Transverse colon (tissue), 4 donors: ENCODE data around the gene RNU1-4. TPM values are rescaled to one million over a fixed set of nuclear protein-coding genes. Genes with fewer than 3 reads are reported as not detected.
A peak's percentile ranks its signal among the peaks of the same experiment; 100 is the strongest.
"Not testable (repeated sequence)": the region's sequence is repeated elsewhere in the genome, so short reads cannot be mapped to it uniquely, and the experiment has no call there.

ENCODE experiments used
- DNase-seq: peaks from one replicate; pipeline ENCODE4 v3.0.0-alpha.2; 2019
- H3K27ac ChIP-seq, 4 donors: fragments of 200-600 bp; sonication (generic); 2 replicates each; pipeline ENCODE4 v1.5.1; 2016 to 2018; ENCODE audit warnings: inconsistent platforms in 4 of 4
- H3K27me3 ChIP-seq: fragments of 200-600 bp; sonication (generic); 2 replicates; pipeline ENCODE4 v1.5.1; 2017; ENCODE audit warnings: inconsistent platforms
- H3K36me3 ChIP-seq, 4 donors: fragments of 200-600 bp; sonication (generic); 2 replicates each; pipeline ENCODE4 v1.5.1; 2017 to 2019; ENCODE audit warnings: inconsistent platforms in 4 of 4
- H3K4me1 ChIP-seq, 4 donors: fragments of 200-600 bp; sonication (generic); 2 replicates each; pipeline ENCODE4 v1.5.1; 2017 to 2020; ENCODE audit warnings: inconsistent platforms in 4 of 4
- H3K4me3 ChIP-seq, 4 donors: fragments of 200-600 bp; sonication (generic); 1 replicate in 1 of 4; 2 replicates in 3 of 4; pipeline versions ENCODE4 v1.5.1 to v1.6.1; 2017 to 2019; ENCODE audit warnings: inconsistent platforms in 4 of 4
- H3K9me3 ChIP-seq, 2 donors: fragments of 200-600 bp; sonication (generic); 2 replicates each; pipeline ENCODE4 v1.5.1; 2017 to 2019; ENCODE audit warnings: inconsistent platforms in 2 of 2
- WGBS, 2 donors: methylation state at CpG; one replicate each; pipeline ENCODE4 v1.1.5; 2018; ENCODE audit warnings: low coverage in 1 of 2; 5-methylcytosine and 5-hydroxymethylcytosine counted together
- in situ Hi-C, 4 donors: fragments of 200-750 bp; cut with MboI; loops; one replicate each; pipeline versions ENCODE4 v1.15.0 to v1.15.1; 2017; ENCODE audit warnings: low sequenced_read_pairs in 3 of 4, low pct_ligation_motif_present in 1 of 4, low pct_unique_long_range_greater_than_20kb in 1 of 4
- intact Hi-C: fragments of 100-400 bp; cut with DNase I; formaldehyde crosslinking; loops from one replicate; pipeline ENCODE4 v1.15.1; 2023; ENCODE audit warnings: low total_unique reads
- total RNA-seq, 4 donors: library from RNA; depleted of rRNA; stranded (reverse); fragments of >200 nt; gene quantifications; one replicate each; pipeline ENCODE4 v1.1.0, GENCODE V29; 2016

Gene RNU1-4
- under 1 TPM in 3 of 4 donors, not detected in 1; under 0.01 TPM for total RNA-seq

DNA sequence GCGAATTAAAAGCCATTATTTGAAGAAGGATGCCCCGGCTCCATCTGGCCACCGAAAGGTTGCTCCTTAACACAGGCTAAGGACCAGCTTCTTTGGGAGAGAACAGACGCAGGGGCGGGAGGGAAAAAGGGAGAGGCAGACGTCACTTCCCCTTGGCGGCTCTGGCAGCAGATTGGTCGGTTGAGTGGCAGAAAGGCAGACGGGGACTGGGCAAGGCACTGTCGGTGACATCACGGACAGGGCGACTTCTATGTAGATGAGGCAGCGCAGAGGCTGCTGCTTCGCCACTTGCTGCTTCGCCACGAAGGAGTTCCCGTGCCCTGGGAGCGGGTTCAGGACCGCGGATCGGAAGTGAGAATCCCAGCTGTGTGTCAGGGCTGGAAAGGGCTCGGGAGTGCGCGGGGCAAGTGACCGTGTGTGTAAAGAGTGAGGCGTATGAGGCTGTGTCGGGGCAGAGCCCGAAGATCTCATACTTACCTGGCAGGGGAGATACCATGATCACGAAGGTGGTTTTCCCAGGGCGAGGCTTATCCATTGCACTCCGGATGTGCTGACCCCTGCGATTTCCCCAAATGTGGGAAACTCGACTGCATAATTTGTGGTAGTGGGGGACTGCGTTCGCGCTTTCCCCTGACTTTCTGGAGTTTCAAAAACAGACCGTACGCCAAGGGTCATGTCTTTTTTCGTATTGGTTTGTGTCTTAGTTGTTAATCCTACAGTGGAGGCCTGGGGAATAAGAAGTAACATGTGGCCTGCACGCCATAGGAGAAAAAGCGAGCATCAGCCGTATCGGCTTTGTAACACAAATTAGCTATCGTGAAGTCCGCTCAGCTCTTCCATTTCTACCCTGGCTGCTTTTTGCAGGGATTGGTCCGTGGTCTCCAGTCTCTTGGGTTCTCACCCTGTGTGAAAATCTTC, at the start of gene RNU1-4:
Gene RNU1-4, plus strand, starts transcription at position 470 of the 918 bp plus-strand sequence.
- H3K4me3 ChIP-seq, H3K4me1 ChIP-seq, intact Hi-C loops, DNase-seq, H3K27me3 ChIP-seq, H3K9me3 ChIP-seq, H3K36me3 ChIP-seq, H3K27ac ChIP-seq, in situ Hi-C loops: not testable (repeated sequence)
- no CpG with 5 or more reads among the region's 46 CpGs for WGBS, 2 donors

DNA sequence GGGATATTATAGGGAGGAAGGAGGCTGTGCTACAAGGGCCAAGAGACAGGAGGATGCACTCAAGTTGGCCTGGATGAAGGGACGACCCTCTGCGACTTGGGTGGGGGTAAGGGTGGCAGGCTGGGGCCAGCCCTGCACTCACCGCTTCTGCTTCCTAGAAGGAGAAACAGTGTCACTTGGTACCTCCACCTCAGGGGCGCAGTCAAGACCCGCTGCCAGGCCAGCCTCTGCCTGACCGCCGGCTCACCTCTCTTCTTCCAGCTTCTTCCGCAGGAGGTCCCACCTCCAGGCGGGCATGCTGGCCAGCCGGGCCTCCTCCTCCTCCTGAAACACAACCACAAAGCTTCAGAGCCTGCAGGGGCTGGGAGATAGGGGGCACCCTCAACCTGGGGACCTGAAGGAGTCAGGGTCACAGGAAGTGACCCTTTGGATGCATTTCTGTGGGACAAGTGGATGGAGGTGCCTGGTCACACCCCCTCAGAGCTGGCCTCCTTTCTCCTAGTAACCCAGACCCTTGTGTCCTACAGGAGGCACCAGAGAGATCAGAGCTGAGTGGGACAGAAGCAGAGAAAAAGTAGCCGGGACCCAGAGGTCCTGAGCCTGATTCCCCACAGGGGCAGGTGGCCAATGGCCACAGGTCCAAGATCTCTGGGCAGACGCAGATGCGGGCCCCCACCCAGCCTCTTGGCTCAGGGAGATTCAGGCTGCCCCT, 49.2 kb upstream of the RNU1-4 start:
- intact Hi-C loops, H3K27ac ChIP-seq, in situ Hi-C loops, H3K4me3 ChIP-seq, DNase-seq, H3K36me3 ChIP-seq, H3K4me1 ChIP-seq, H3K9me3 ChIP-seq: not testable (repeated sequence)
- 92% methylated on average over 5 of the region's 13 CpGs; no CpG with 5 or more reads in 1 of the 2 donors for WGBS, 2 donors
- peaks cover 11% of the 10 kb centered on the region for H3K27me3 ChIP-seq

DNA sequence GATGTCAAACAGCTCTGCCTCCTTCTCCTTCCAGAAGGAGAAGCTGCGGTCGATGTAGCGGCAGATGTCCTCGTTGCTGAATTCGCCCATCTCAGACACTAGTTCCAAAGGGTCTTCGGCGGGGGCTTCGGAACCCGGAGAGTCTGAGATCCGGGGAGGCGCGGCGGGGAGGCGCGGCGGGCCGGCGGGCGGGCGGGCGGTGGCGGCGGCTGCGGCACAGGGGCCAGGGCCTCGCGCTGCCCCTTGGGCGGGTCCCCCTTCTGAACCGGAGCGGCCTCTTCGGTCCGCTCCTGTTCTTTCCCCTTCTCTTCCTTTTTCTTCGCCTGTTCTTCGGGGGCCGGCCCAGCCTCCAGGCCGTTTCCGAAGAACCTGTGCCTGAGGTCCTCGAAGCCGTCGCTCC, 48.0 kb upstream of the RNU1-4 start:
- WGBS, 2 donors: no CpG with 5 or more reads among the region's 39 CpGs
- DNase-seq, H3K4me1 ChIP-seq, H3K4me3 ChIP-seq, H3K9me3 ChIP-seq, intact Hi-C loops, H3K27ac ChIP-seq, H3K36me3 ChIP-seq, in situ Hi-C loops: not testable (repeated sequence)
- H3K27me3 ChIP-seq: peaks cover 17% of the 10 kb centered on the region

DNA sequence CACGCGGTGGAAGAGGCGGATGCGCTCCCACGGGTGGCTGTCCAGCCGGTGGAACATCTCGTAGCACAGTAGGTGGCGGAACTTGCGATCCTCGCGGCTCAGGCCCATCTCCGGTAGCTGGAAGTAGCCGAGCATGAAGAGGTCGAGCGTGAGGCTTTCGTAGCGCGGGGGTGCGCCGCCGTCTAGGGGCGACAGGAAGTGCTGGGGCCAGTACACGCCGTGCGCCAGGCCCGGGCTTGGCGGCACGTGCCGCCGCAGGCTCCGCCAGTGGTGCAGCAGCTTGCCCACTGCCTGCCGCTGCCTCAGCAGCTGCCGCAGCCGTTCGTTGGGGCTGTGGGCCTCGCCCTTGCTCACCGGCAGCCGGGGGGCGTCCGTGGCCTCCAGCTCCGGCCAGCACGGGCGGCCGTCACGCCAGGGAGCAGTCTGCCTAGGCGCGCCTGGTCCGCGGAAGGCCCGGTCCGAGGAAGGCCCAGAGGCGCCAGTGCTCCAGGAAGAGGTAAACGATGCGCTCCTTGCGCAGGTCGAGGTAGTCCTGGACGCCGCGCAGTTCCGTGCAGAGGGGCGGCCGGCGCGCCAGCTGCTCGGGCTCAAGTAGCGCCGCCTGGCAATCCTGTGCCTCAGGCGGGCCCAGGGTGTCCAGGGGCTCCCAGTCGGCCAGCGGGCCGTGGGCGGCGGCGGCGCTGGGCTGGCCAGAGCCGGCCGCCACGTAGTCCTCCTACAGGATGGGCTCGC, 47.4 kb upstream of the RNU1-4 start:
- in situ Hi-C loops, intact Hi-C loops, H3K4me3 ChIP-seq, H3K27ac ChIP-seq, H3K4me1 ChIP-seq, H3K9me3 ChIP-seq, H3K36me3 ChIP-seq, DNase-seq: not testable (repeated sequence)
- peaks cover 13% of the 10 kb centered on the region for H3K27me3 ChIP-seq
- WGBS, 2 donors: 0% methylated on average over 8 of the region's 79 CpGs; no CpG with 5 or more reads in 1 of the 2 donors

DNA sequence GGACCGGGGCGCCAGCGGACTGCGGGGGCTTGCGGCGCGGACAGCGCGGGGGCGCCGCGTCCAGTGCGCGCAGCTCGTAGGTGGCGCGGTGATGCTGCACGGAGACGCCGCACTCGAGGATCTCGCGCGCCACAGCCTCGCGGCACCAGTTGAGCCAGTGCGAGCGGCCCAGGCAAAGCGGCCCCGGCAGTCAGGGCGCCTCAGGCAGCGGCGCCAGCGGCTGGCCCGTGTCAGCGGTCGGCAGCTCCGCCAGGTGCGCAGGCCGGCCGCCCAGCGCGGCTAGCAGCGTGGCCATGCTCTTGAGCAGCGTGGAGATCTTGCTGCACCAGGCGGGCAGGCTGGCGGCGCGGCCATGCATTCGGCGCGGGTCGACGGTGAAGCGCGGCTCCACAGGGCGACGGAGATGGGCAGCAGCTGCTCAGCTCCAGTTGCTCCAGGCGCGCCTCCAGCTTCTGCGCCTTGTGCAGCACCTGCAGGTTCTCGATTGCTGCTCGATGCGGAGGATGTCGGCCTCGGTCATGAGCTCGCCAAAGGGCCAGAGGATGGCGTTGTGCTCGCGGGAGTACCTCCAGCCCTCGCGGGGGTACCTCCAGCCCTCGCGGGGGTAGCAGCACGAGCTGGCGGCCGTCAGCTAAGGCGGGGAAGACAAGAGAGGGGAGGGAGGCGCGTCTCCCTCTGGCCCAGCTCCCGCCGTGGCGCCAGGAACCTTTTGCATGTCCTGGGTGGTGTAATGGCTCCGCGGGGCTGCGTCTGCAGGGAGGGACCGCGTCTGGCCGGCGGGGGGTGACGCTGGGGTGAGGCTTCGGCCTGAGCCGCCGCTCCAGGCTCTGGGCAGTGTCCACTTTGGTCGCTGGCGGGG, 46.6 kb upstream of the RNU1-4 start:
- H3K4me1 ChIP-seq, DNase-seq, H3K4me3 ChIP-seq, intact Hi-C loops, in situ Hi-C loops, H3K27ac ChIP-seq, H3K9me3 ChIP-seq, H3K36me3 ChIP-seq: not testable (repeated sequence)
- H3K27me3 ChIP-seq: peaks cover 16% of the 10 kb centered on the region
- WGBS, 2 donors: 2% methylated on average over 24 of the region's 96 CpGs; no CpG with 5 or more reads in 1 of the 2 donors

DNA sequence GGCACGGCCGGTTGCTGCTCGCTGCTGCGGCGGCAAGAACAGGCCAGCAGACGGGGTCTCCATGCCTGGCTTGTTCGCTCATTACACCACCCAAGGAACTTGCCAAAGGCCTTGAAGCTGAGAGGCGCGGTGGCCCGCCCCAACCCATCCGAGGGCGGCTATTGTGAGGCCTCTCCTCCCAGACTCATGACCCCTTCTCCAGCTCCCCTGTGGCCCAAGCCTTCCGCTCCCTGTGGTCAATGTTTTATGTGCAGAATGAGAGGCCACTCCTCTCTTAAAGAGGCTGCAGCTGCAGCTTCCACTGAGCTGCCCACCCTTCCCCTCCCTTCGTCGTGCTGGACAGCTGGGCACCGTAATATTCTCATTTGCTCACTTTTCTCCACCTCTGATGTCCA, 46.0 kb upstream of the RNU1-4 start:
- intact Hi-C loops, H3K27ac ChIP-seq, in situ Hi-C loops, H3K4me1 ChIP-seq, H3K9me3 ChIP-seq, H3K4me3 ChIP-seq, H3K36me3 ChIP-seq, DNase-seq: not testable (repeated sequence)
- no CpG with 5 or more reads among the region's 16 CpGs for WGBS, 2 donors
- peaks cover 17% of the 10 kb centered on the region for H3K27me3 ChIP-seq

DNA sequence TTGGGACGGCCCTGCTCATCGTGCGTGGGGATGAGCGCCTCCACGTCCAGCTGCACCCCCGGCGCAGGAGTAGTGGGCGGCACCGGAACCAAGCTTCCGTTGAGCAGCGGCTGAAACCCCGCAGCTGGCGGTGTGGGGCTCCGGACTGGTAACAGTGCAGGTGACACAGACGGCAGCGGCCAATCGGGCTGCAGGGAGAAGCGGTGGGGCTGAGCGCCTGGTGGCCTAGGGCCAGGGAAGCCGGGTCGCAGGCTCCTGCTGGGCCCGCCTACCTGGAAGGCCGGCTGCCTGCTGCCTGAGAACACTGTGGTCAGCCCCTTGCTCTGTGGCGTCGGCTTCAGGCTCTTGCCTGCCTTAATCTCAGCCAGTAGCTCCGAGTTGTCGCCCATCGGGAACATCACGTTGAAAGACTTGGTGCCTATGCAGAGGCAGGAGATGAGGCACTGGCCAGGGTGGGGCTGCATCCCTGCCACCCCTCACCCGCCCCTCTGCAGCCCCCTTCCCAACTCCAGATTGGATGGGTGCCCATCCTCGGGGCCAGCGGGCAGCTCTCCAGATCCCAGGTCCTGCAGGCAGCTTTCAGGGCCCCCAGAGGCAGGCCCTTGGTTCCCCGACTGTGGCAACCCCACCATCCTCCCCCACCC, 43.7 kb upstream of the RNU1-4 start:
- H3K27ac ChIP-seq, H3K4me1 ChIP-seq, H3K4me3 ChIP-seq, intact Hi-C loops, H3K9me3 ChIP-seq, H3K36me3 ChIP-seq, in situ Hi-C loops: not testable (repeated sequence)
- 32% methylated on average over 18 of the region's 33 CpGs; no CpG with 5 or more reads in 1 of the 2 donors for WGBS, 2 donors
- DNase-seq: peak; percentile 41
- H3K27me3 ChIP-seq: peaks cover 22% of the 10 kb centered on the region

DNA sequence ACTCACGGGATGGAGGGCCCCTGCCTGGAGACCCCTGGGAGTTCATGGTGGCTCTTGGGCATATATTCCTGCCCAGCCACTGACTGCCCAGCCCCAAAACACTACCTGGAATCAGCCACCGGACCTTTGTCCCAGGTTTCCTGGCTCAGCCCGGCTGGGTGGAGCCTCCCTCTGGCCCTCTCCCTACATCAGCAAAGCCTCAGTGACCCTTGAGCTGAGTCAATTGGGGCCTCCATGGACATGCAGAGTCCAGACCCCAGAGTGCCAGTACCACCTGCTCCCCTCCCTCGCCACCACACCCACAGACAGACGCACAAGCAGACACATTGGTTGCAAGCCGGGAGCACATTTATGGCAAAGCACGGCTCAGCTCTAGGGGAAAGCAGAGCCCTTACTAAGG, 43.2 kb upstream of the RNU1-4 start:
- in situ Hi-C loops, H3K4me1 ChIP-seq, H3K27ac ChIP-seq, H3K36me3 ChIP-seq, H3K4me3 ChIP-seq, H3K9me3 ChIP-seq, intact Hi-C loops: not testable (repeated sequence)
- peaks cover 22% of the 10 kb centered on the region for H3K27me3 ChIP-seq
- WGBS, 2 donors: 33% methylated on average over 1 of the region's 7 CpGs; no CpG with 5 or more reads in 1 of the 2 donors
- peak; percentile 61 for DNase-seq

DNA sequence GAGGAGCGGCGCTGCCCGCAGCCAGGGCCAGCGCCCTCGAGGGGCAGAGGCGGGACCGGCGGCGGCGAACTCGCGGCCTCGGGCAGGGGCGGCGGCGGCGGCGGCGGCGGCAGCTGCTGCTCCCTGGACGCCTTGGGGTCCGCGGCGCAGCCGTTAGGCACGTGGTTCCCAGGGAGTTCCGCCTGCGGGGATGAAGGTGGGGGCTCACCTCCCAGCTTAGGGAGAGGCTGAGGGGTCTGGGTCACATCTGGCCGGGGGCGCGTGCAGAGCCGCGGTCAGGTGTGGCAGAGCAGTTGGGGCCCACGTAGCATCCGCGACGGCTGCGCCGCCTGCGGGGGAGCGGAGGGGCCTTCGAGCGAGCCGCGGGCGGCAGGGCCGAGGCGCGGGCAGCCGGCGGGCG, 40.9 kb upstream of the RNU1-4 start:
- peaks cover 21% of the 10 kb centered on the region for H3K27me3 ChIP-seq
- H3K9me3 ChIP-seq, H3K4me3 ChIP-seq, intact Hi-C loops, DNase-seq, H3K27ac ChIP-seq, H3K36me3 ChIP-seq, in situ Hi-C loops, H3K4me1 ChIP-seq: not testable (repeated sequence)
- WGBS, 2 donors: 29% methylated on average over 33 of the region's 52 CpGs; no CpG with 5 or more reads in 1 of the 2 donors
